T-cell (primary cell): ENCODE measurements around the gene COG5. TPM values are rescaled to one million over a fixed set of nuclear protein-coding genes. Genes with fewer than 3 reads are reported as not detected.
A peak's percentile ranks its signal among the peaks of the same experiment; 100 is the strongest.

ENCODE experiments used
- ATAC-seq, 4 experiments: fragments of 200-7000 bp in 3 of 4; fragments of 150-1000 bp in 1 of 4; cut with Tn5 transposase; replicated peaks in 1 of 4; 1 replicate in 3 of 4; 2 replicates in 1 of 4; pipeline ENCODE4 v1.10.0; 2021; ENCODE audit warnings: moderate library complexity in 3 of 4, mild to moderate bottlenecking in 2 of 4, moderate number of reproducible peaks in 1 of 4
- CTCF ChIA-PET, 2 donors: fragments of 300-600 bp; sonication (Branson Sonifier 250); formaldehyde crosslinking; loops; one replicate each; lab custom pipeline; 2022; ENCODE audit warnings: antibody characterized with exemption in 2 of 2; lab: Charles Lee
- POLR2A ChIA-PET, 2 donors: fragments of 300-600 bp; sonication (Branson Sonifier 250); formaldehyde crosslinking; loops; one replicate each; lab custom pipeline; 2022; ENCODE audit warnings: antibody characterized with exemption in 2 of 2; lab: Charles Lee
- DNase-seq, 35 experiments: peaks; one replicate each; pipeline versions ENCODE4 v3.0.0 to v3.0.0-alpha.2; 2013 to 2023
- H3K27ac ChIP-seq: one replicate; pipeline ENCODE4 v1.5.1; 2013; ENCODE audit warnings: low read length
- H3K27me3 ChIP-seq, 2 experiments: replicated peaks in 1 of 2; 1 replicate in 1 of 2; 2 replicates in 1 of 2; pipeline versions ENCODE4 v1.6.1 to v1.7.0; 2013; ENCODE audit warnings: low read length in 1 of 2, mixed read lengths in 1 of 2; ENCODE audit not compliant: control insufficient read depth in 2 of 2, insufficient read depth in 2 of 2; ENCODE audit errors: extremely low read depth in 1 of 2
- H3K36me3 ChIP-seq, 2 donors: 1 replicate in 1 of 2; 2 replicates in 1 of 2; pipeline versions ENCODE4 v1.6.1 to v1.7.0; 2013; ENCODE audit warnings: low read length in 1 of 2; ENCODE audit not compliant: control insufficient read depth in 2 of 2, insufficient read depth in 1 of 2; ENCODE audit errors: extremely low read depth in 1 of 2
- H3K4me1 ChIP-seq, 2 experiments: 1 replicate in 1 of 2; 2 replicates in 1 of 2; pipeline versions ENCODE4 v1.6.1 to v1.7.0; 2013; ENCODE audit warnings: low read length in 2 of 2, mixed read lengths in 1 of 2; ENCODE audit not compliant: insufficient read depth in 2 of 2, control insufficient read depth in 1 of 2; ENCODE audit errors: extremely low read depth in 1 of 2
- H3K4me3 ChIP-seq, 2 donors: 1 replicate in 1 of 2; 2 replicates in 1 of 2; pipeline versions ENCODE4 v1.5.1 to v1.7.0; 2013; ENCODE audit warnings: mild to moderate bottlenecking in 2 of 2, low read length in 1 of 2, moderate library complexity in 1 of 2; ENCODE audit not compliant: control insufficient read depth in 1 of 2; ENCODE audit errors: extremely low read depth in 1 of 2
- H3K9me3 ChIP-seq: 2 replicates; pipeline ENCODE4 v1.7.0; 2013
- H3K27ac Mint-ChIP-seq, 2 donors: one replicate each; pipeline ENCODE4 v1.8.0; 2020 to 2021; ENCODE audit warnings: mild to moderate bottlenecking in 2 of 2, mixed read lengths in 2 of 2
- H3K27me3 Mint-ChIP-seq, 2 donors: one replicate each; pipeline ENCODE4 v1.8.0; 2021 to 2022; ENCODE audit warnings: mixed read lengths in 2 of 2
- H3K36me3 Mint-ChIP-seq: one replicate; pipeline ENCODE4 v1.8.0; 2021; ENCODE audit warnings: mixed read lengths
- H3K4me1 Mint-ChIP-seq, 3 donors: one replicate each; pipeline ENCODE4 v1.8.0; 2020 to 2022; ENCODE audit warnings: mixed read lengths in 3 of 3, mild to moderate bottlenecking in 1 of 3
- H3K4me3 Mint-ChIP-seq, 3 donors: one replicate each; pipeline ENCODE4 v1.8.0; 2020 to 2022; ENCODE audit warnings: mild to moderate bottlenecking in 3 of 3, mixed read lengths in 3 of 3, moderate library complexity in 3 of 3
- H3K9me3 Mint-ChIP-seq, 3 donors: one replicate each; pipeline ENCODE4 v1.8.0; 2020 to 2022; ENCODE audit warnings: mixed read lengths in 3 of 3
- WGBS: methylation state at CpG from one replicate; pipeline ENCODE4 v1.1.5; 2013; ENCODE audit warnings: missing lambda C conversion rate; ENCODE audit not compliant: insufficient coverage; 5-methylcytosine and 5-hydroxymethylcytosine counted together
- total RNA-seq, 35 experiments: library from RNA in 6 of 35; stranded (reverse) in 6 of 35; fragments of 120-200 nt in 1 of 35; gene quantifications; one replicate each; pipeline versions ENCODE4 v1.2.1 to v1.2.4 and lab custom pipeline; 2013 to 2026

Gene COG5
- total RNA-seq, 5 donors from 2014 or later (not counting 1 experiment from before 2014, with no cell fraction given), result 37.3 to 83.8 (median 55.4) TPM

DNA sequence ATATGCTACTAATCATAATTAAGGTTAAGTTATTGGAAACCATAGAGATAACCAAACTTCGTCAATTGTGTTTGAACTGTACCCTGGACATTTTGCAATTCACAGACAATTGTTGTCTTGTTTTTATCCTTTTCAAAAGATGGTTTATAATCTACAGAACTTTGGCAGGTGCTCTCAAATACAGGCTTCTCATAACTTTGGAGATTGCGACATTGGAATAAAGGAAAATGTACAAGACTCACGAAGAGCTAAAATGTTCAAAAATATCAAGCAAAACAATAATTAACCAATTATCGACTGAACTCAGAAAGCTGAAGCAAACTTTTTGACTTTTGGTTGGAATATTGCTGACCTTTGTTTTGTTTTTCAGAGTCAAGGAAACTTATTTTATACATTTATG lies 182.3 kb downstream of the COG5 start:
- Histone ChIP-seq H3K36me3 (peaks cover 0 to 3% of the 10 kb centered on the region in 2 donors), H3K4me3 (no peak overlapping the region), H3K27me3 (no peaks in the 10 kb centered on the region), H3K9me3 (no peaks in the 10 kb centered on the region), H3K27ac (no peak overlapping the region), H3K4me1 (no peaks in the 10 kb centered on the region)
- Mint-ChIP-seq H3K27ac (no peak overlapping the region), H3K9me3 (no peaks in the 10 kb centered on the region), H3K4me1 (peaks cover 3 to 12% (median 10%) of the 10 kb centered on the region in 3 donors), H3K4me3 (no peak overlapping the region), H3K27me3 (no peaks in the 10 kb centered on the region), H3K36me3 (peaks cover 13% of the 10 kb centered on the region)
- no peak for ATAC-seq
- no peak for DNase-seq
- ChIA-PET POLR2A (no interaction called here), CTCF (no interaction called here)
- whole genome bisulfite sequencing, result no CpG with 5 or more reads among the region's 4 CpGs

DNA sequence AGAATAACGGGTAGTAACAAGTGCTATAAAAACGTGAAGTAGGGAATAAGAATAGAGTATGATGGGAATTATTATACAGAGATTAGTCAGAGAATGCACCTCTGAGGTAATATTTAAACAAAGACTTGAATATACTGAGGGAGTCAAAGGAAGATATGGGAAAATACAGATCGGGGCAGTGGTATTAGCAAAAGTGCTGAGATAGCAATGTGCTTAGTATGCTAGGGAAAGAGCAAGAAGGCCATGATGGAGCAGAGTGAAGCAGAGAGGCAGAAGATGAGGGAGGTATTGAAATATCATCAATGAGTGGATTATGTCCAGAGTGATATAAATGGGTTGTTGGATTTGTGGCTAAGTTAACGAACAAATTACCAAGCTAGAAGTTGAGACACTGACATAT lies 190.4 kb downstream of the COG5 start:
- no peak overlapping the region for H3K27ac Mint-ChIP-seq
- no peaks in the 10 kb centered on the region for H3K9me3 Mint-ChIP-seq
- DNase-seq (no peak), ATAC-seq (no peak)
- H3K27ac ChIP-seq, result no peak overlapping the region
- no peaks in the 10 kb centered on the region for H3K4me1 Mint-ChIP-seq
- WGBS, result 100% methylated on average over 1 of the region's 4 CpGs
- H3K9me3 ChIP-seq, result no peaks in the 10 kb centered on the region
- ChIA-PET POLR2A (interaction anchor here in 1 of 2 donors (0.6 to 1.0 kb wide), 2 partner anchors 23 to 444 kb away, joined by 3 read pairs; no protein-coding TSS in a partner anchor), CTCF (no interaction called here)
- H3K27me3 Mint-ChIP-seq, result no peaks in the 10 kb centered on the region
- no peaks in the 10 kb centered on the region for H3K4me1 ChIP-seq
- H3K4me3 Mint-ChIP-seq, result no peak overlapping the region
- H3K4me3 ChIP-seq, result no peak overlapping the region
- no peaks in the 10 kb centered on the region for H3K36me3 ChIP-seq
- no peaks in the 10 kb centered on the region for H3K27me3 ChIP-seq
- peaks cover 21% of the 10 kb centered on the region for H3K36me3 Mint-ChIP-seq

DNA sequence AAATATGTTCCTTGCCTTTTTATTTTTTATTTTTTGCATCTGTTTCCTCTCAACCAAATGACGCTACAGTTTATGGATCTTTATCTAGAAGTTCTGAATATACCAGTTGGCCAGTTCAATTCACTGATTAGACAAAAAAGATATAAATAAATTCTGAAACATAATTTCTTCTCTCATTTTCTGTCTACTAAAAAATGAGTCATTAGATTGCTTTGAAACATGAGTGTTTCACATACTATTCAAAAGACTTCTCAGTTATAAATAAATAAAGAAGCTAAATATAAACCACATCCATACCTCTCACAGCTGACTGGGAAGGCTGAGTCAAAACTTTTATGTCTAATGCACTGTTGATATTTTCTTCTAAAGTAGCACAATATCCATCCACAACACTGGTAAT lies 191.4 kb downstream of the COG5 start:
- H3K27ac ChIP-seq, result no peak overlapping the region
- no peak overlapping the region for H3K4me3 ChIP-seq
- H3K36me3 ChIP-seq, result no peaks in the 10 kb centered on the region
- no peaks in the 10 kb centered on the region for H3K9me3 Mint-ChIP-seq
- H3K9me3 ChIP-seq, result no peaks in the 10 kb centered on the region
- WGBS, result no CpG with 5 or more reads among the region's 1 CpG
- H3K4me1 ChIP-seq, result no peaks in the 10 kb centered on the region
- POLR2A ChIA-PET, result no interaction called here
- H3K4me3 Mint-ChIP-seq, result no peak overlapping the region
- DNase-seq (no peak), ATAC-seq (no peak)
- H3K27me3 Mint-ChIP-seq, result no peaks in the 10 kb centered on the region
- H3K4me1 Mint-ChIP-seq, result no peaks in the 10 kb centered on the region
- CTCF ChIA-PET, result interaction anchor here in 1 of 2 donors (0.6 to 0.9 kb wide), 2 partner anchors 24 to 334 kb away, joined by 4 read pairs; no protein-coding TSS in a partner anchor
- H3K27me3 ChIP-seq, result no peaks in the 10 kb centered on the region
- H3K36me3 Mint-ChIP-seq, result peaks cover 26% of the 10 kb centered on the region
- no peak overlapping the region for H3K27ac Mint-ChIP-seq

DNA sequence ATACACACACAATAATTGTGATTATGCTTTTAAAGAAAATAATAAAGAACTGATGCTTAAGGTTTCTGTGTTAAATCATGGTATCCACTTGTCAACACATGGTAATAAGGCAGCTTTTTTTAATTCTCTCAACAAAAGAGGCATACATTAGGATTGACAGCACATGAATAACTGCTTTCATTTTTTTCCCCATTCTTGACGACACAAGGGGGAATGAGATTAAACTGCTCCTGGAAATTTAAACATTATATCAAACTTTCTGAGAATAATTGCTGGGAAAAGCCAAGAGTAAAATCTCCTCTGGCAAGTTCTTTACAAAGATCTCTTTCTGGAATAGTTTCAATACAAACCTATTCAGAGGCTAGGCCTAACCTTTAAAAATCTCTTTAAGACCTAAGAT lies 192.9 kb downstream of the COG5 start:
- H3K27ac Mint-ChIP-seq, result no peak overlapping the region
- POLR2A ChIA-PET, result interaction anchor here (0.6 kb wide), 4 partner anchors 167 to 191 kb away, joined by 3 to 5 read pairs (median 3); no protein-coding TSS in a partner anchor
- no peaks in the 10 kb centered on the region for H3K27me3 Mint-ChIP-seq
- ATAC-seq, result no peak
- Histone ChIP-seq H3K27ac (no peak overlapping the region), H3K27me3 (no peaks in the 10 kb centered on the region), H3K4me1 (no peaks in the 10 kb centered on the region), H3K9me3 (no peaks in the 10 kb centered on the region), H3K36me3 (no peaks in the 10 kb centered on the region), H3K4me3 (no peak overlapping the region)
- no peak overlapping the region for H3K4me3 Mint-ChIP-seq
- peaks cover 35% of the 10 kb centered on the region for H3K36me3 Mint-ChIP-seq
- no peak for DNase-seq
- H3K4me1 Mint-ChIP-seq, result peaks cover 0 to 2% (median 0%) of the 10 kb centered on the region in 3 donors
- WGBS, result no CpG with 5 or more reads among the region's 1 CpG
- CTCF ChIA-PET, result interaction anchor here (0.6 kb wide), 3 partner anchors 23 to 118 kb away, joined by 3 read pairs; no protein-coding TSS in a partner anchor
- no peaks in the 10 kb centered on the region for H3K9me3 Mint-ChIP-seq

DNA sequence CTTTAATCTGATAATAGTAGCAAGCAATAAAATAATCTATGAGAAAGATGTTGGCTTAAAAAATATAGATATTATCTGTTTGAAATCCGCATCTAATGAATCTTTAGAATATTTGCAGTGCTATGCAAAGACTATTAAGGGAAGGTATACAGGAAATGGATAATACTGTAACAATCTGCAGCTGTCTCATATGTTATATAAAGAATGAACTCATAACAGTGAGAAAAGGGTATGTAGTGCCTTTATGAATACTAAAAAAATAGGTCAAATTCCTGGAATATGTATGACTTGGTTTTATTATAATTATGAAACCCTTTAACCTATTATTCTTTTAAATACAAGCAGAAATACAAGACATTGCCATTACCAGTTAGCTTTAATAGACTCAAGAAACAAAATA lies 198.9 kb downstream of the COG5 start:
- H3K9me3 ChIP-seq, result no peaks in the 10 kb centered on the region
- H3K4me1 Mint-ChIP-seq, result peaks cover 0 to 2% (median 0%) of the 10 kb centered on the region in 3 donors
- no peaks in the 10 kb centered on the region for H3K9me3 Mint-ChIP-seq
- H3K27me3 Mint-ChIP-seq, result no peaks in the 10 kb centered on the region
- H3K4me3 Mint-ChIP-seq, result no peak overlapping the region
- H3K27me3 ChIP-seq, result no peaks in the 10 kb centered on the region
- CTCF ChIA-PET, result interaction anchor here (0.5 to 0.6 kb wide), 2 partner anchors 202 to 604 kb away, joined by 3 read pairs; no protein-coding TSS in a partner anchor
- DNase-seq (no peak), ATAC-seq (no peak)
- WGBS, result no CpG with 5 or more reads among the region's 1 CpG
- POLR2A ChIA-PET, result no interaction called here
- no peak overlapping the region for H3K27ac ChIP-seq
- H3K36me3 ChIP-seq, result peaks cover 0 to 28% of the 10 kb centered on the region in 2 donors
- no peaks in the 10 kb centered on the region for H3K4me1 ChIP-seq
- H3K36me3 Mint-ChIP-seq, result peaks cover 56% of the 10 kb centered on the region
- no peak overlapping the region for H3K27ac Mint-ChIP-seq
- no peak overlapping the region for H3K4me3 ChIP-seq

DNA sequence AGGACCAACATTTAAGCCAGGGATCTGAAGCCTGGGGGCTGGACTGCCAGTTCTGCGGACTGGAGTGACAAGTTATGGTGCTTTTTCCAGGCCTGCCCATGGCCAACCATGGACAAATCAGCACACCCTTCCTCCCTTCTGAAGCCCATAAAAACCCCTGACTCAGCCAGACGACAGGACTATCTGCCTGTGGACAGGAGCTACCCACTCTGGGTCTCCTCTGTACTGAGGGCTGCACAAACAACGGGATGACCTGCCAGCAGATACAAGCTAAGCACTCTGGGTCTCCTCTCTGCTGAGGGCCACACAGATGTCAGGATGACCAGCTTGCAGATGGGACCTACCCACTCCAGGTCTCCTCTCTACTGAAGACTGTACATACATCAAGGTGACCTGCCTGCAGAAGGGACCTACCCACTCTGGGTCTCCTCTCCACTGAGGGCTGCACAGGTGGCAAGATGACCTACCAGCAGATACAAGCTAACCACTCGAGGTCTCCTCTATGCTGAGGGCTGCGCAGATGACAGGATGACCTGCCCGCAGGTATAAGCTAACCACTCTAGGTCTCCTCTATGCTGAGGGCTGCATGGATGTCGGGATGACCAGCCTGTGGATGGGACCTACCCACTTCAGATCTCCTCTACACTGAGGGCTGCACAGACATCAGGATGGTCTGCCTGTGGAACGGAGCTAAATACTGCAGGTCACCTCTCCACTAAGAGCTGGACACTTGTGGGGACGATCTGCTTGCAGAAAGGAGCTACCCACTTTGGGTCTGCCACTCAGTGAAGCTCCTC lies 204.0 kb downstream of the COG5 start:
- ATAC-seq, result no peak
- Mint-ChIP-seq H3K4me1 (no peaks in the 10 kb centered on the region), H3K4me3 (peak overlapping the region in 1 of 3 donors; percentile 3), H3K27ac (no peak overlapping the region), H3K27me3 (no peaks in the 10 kb centered on the region), H3K36me3 (peaks cover 56% of the 10 kb centered on the region), H3K9me3 (no peaks in the 10 kb centered on the region)
- H3K4me3 ChIP-seq, result no peak overlapping the region
- DNase-seq, result no peak
- no peak overlapping the region for H3K27ac ChIP-seq
- H3K9me3 ChIP-seq, result no peaks in the 10 kb centered on the region
- H3K27me3 ChIP-seq, result no peaks in the 10 kb centered on the region
- ChIA-PET POLR2A (interaction anchor here in 1 of 2 donors (0.5 kb wide), 1 partner anchor 228 kb away, joined by 3 read pairs; no protein-coding TSS in a partner anchor), CTCF (interaction anchor here in 1 of 2 donors (0.5 to 0.7 kb wide), 2 partner anchors 18 to 1172 kb away, joined by 3 read pairs; no protein-coding TSS in a partner anchor)
- H3K4me1 ChIP-seq, result no peaks in the 10 kb centered on the region
- WGBS, result 81% methylated on average over 9 of the region's 9 CpGs
- peaks cover 3 to 46% of the 10 kb centered on the region in 2 donors for H3K36me3 ChIP-seq
